ENCODE measurements around the gene THSD7B. TPM values are rescaled to one million over a fixed set of nuclear protein-coding genes. Genes with fewer than 3 reads are reported as not detected.

The THSD7B gene
- total RNA-seq, 1 donor from 2014 or later: not detected

GRCh38 chr2:137255345-137255744 is 490.0 kb downstream of the THSD7B start:
- ATAC-seq (ENCODE audit: low read depth) (no peak), DNase-seq (no peak)
- Mint-ChIP-seq H3K9me3 (peaks cover 2% of the 10 kb centered on the region), H3K4me1 (no peaks in the 10 kb centered on the region), H3K27me3 (no peaks in the 10 kb centered on the region), H3K4me3 (no peak overlapping the region), H3K36me3 (ENCODE audit: low read depth) (no peaks in the 10 kb centered on the region), H3K27ac (no peak overlapping the region)
- intact Hi-C loops (cut with micrococcal nuclease): no loop called here
- ChIA-PET CTCF (no interaction called here), POLR2A (no interaction called here)
- TF ChIP-seq CTCF (IDR thresholded peaks at IDR 0.05): no peak

GRCh38 chr2:137255990-137256389 is 490.6 kb downstream of the THSD7B start:
- DNase-seq: no peak
- H3K4me3 Mint-ChIP-seq: no peak overlapping the region
- intact Hi-C loops (cut with micrococcal nuclease): no loop called here
- H3K4me1 Mint-ChIP-seq: no peaks in the 10 kb centered on the region
- ChIA-PET CTCF (no interaction called here), POLR2A (no interaction called here)
- H3K36me3 Mint-ChIP-seq (ENCODE audit: low read depth): no peaks in the 10 kb centered on the region
- ATAC-seq (ENCODE audit: low read depth): no peak
- H3K27ac Mint-ChIP-seq: no peak overlapping the region
- H3K27me3 Mint-ChIP-seq: no peaks in the 10 kb centered on the region
- no peak for TF ChIP-seq CTCF (IDR thresholded peaks at IDR 0.05)
- H3K9me3 Mint-ChIP-seq: peaks cover 2% of the 10 kb centered on the region

- no peaks in the 10 kb centered on the region for H3K27me3 Mint-ChIP-seq
- no peak overlapping the region for H3K4me3 Mint-ChIP-seq
- POLR2A ChIA-PET: no interaction called here
- H3K4me1 Mint-ChIP-seq: no peaks in the 10 kb centered on the region
- peaks cover 2% of the 10 kb centered on the region for H3K9me3 Mint-ChIP-seq
- H3K27ac Mint-ChIP-seq: no peak overlapping the region
- CTCF ChIA-PET: no interaction called here
- intact Hi-C loops (cut with micrococcal nuclease): no loop called here
- no peak for TF ChIP-seq CTCF (IDR thresholded peaks at IDR 0.05)
- DNase-seq (no peak), ATAC-seq (ENCODE audit: low read depth) (no peak)
- no peaks in the 10 kb centered on the region for H3K36me3 Mint-ChIP-seq (ENCODE audit: low read depth)
Observed at GRCh38 chr2:137261881-137262585, 496.7 kb downstream of the THSD7B start.

GRCh38 chr2:137262594-137262993 is 497.2 kb downstream of the THSD7B start:
- H3K4me3 Mint-ChIP-seq: no peak overlapping the region
- TF ChIP-seq CTCF (IDR thresholded peaks at IDR 0.05): no peak
- DNase-seq (no peak), ATAC-seq (ENCODE audit: low read depth) (no peak)
- H3K27ac Mint-ChIP-seq: no peak overlapping the region
- peaks cover 2% of the 10 kb centered on the region for H3K9me3 Mint-ChIP-seq
- no peaks in the 10 kb centered on the region for H3K27me3 Mint-ChIP-seq
- ChIA-PET POLR2A (no interaction called here), CTCF (no interaction called here)
- H3K4me1 Mint-ChIP-seq: no peaks in the 10 kb centered on the region
- H3K36me3 Mint-ChIP-seq (ENCODE audit: low read depth): no peaks in the 10 kb centered on the region
- intact Hi-C loops (cut with micrococcal nuclease): no loop called here

GRCh38 chr2:137287913-137288639 is 522.7 kb downstream of the THSD7B start:
- Mint-ChIP-seq H3K27me3 (no peaks in the 10 kb centered on the region), H3K36me3 (ENCODE audit: low read depth) (no peaks in the 10 kb centered on the region), H3K27ac (no peak overlapping the region), H3K4me1 (no peaks in the 10 kb centered on the region), H3K4me3 (no peak overlapping the region), H3K9me3 (no peaks in the 10 kb centered on the region)
- CTCF ChIA-PET: no interaction called here
- POLR2A ChIA-PET: no interaction called here
- intact Hi-C loops (cut with micrococcal nuclease): no loop called here
- TF ChIP-seq CTCF (IDR thresholded peaks at IDR 0.05): no peak
- ATAC-seq (ENCODE audit: low read depth): no peak
- no peak for DNase-seq
